Endothelial cell of umbilical vein (primary cell): Measurements from ENCODE around the gene DIS3L2. TPM values are rescaled to one million over a fixed set of nuclear protein-coding genes. Genes with fewer than 3 reads are reported as not detected.
"Not testable (repeated sequence)": the region's sequence is repeated elsewhere in the genome, so short reads cannot be mapped to it uniquely, and the experiment has no call there.

Experiments used
- BruUV-seq: library from RNA; stranded (reverse); fragments of 400-500 nt; replicated peaks from 2 replicates; lab custom pipeline; 2021; lab: Mats Ljungman, UMichigan
- CTCF ChIA-PET: fragments of 300-600, 350-600 bp; sonication (Branson Sonifier 250); formaldehyde crosslinking; loops from one replicate; lab custom pipeline; 2021; ENCODE audit warnings: antibody characterized with exemption, inconsistent platforms; lab: Charles Lee
- POLR2A ChIA-PET: fragments of 300-600, 350-600 bp; sonication (Branson Sonifier 250); formaldehyde crosslinking; loops from one replicate; lab custom pipeline; 2021; ENCODE audit warnings: antibody characterized with exemption, inconsistent platforms; lab: Charles Lee
- DNase-seq: peaks from one replicate; pipeline ENCODE4 v3.0.0-alpha.2; 2011; ENCODE audit warnings: low read depth, low spot score
- FAIRE-seq: peaks from 2 replicates; lab custom pipeline; 2011; peaks lifted over from hg19 to GRCh38; lab: Jason Lieb, UNC
- H2AFZ ChIP-seq: 2 replicates; pipeline ENCODE4 v1.6.0; 2012; ENCODE audit warnings: low read depth, low read length, control low read depth, inconsistent platforms
- H3K27ac ChIP-seq: 2 replicates; pipeline ENCODE4 v1.5.1; 2011; ENCODE audit warnings: low read depth, mild to moderate bottlenecking, control low read depth, low read length, moderate library complexity; ENCODE audit not compliant: insufficient read depth
- H3K27me3 ChIP-seq, 2 experiments: 2 replicates each; pipeline versions ENCODE4 v1.6.0 to v1.6.1; 2011; ENCODE audit warnings: low read length in 2 of 2, mixed read lengths in 1 of 2; ENCODE audit not compliant: control insufficient read depth in 2 of 2, insufficient read depth in 2 of 2
- H3K36me3 ChIP-seq, 2 experiments: 2 replicates in 1 of 2; 3 replicates in 1 of 2; pipeline ENCODE4 v1.5.1; 2011; ENCODE audit warnings: low read length in 2 of 2, mild to moderate bottlenecking in 1 of 2, moderate library complexity in 1 of 2; ENCODE audit not compliant: control insufficient read depth in 2 of 2, insufficient read depth in 2 of 2; ENCODE audit errors: extremely low read depth in 1 of 2
- H3K4me1 ChIP-seq: 3 replicates; pipeline ENCODE4 v1.5.1; 2011; ENCODE audit warnings: mild to moderate bottlenecking, low read length; ENCODE audit not compliant: control insufficient read depth, insufficient read depth; ENCODE audit errors: extremely low read depth
- H3K4me2 ChIP-seq: 2 replicates; pipeline ENCODE4 v1.6.1; 2011; ENCODE audit warnings: low read length, control low read depth, mixed read lengths; ENCODE audit not compliant: insufficient read depth
- H3K4me3 ChIP-seq, 3 experiments: fragments of 200-600 bp in 1 of 3; sonication (generic), shearing (Covaris generic) in 1 of 3; replicated peaks in 1 of 3; 2 replicates each; pipeline ENCODE4 v1.5.1; 2011 to 2016; ENCODE audit warnings: control low read depth in 3 of 3, low read length in 3 of 3, mild to moderate bottlenecking in 2 of 3, inconsistent platforms in 1 of 3, low read depth in 1 of 3, moderate library complexity in 1 of 3; ENCODE audit not compliant: insufficient read depth in 1 of 3
- H3K79me2 ChIP-seq: 2 replicates; pipeline ENCODE4 v1.6.0; 2012; ENCODE audit warnings: low read length, inconsistent platforms; ENCODE audit not compliant: control insufficient read depth, insufficient read depth
- H3K9ac ChIP-seq: replicated peaks from 2 replicates; pipeline ENCODE3; 2011; ENCODE audit warnings: low read length, control low read depth; ENCODE audit not compliant: insufficient read depth; ENCODE audit errors: extremely low read depth
- H3K9me1 ChIP-seq: replicated peaks from 3 replicates; pipeline ENCODE4 v1.6.0; 2011; ENCODE audit warnings: mild to moderate bottlenecking, low read length; ENCODE audit not compliant: control insufficient read depth, insufficient read depth; ENCODE audit errors: extremely low read depth
- H3K9me3 ChIP-seq: replicated peaks from 2 replicates; pipeline ENCODE4 v1.5.1; 2012; ENCODE audit warnings: low read length, inconsistent platforms; ENCODE audit not compliant: control insufficient read depth, insufficient read depth
- H4K20me1 ChIP-seq: replicated peaks from 2 replicates; pipeline ENCODE3; 2011; ENCODE audit warnings: mild to moderate bottlenecking, low read length; ENCODE audit not compliant: control insufficient read depth, insufficient read depth; ENCODE audit errors: extremely low read depth
- FOS ChIP-seq: IDR thresholded peaks from 2 replicates; pipeline ENCODE4 v1.6.1; 2011; ENCODE audit warnings: mild to moderate bottlenecking, low read length, moderate library complexity, borderline replicate concordance; ENCODE audit not compliant: insufficient read depth
- GATA2 ChIP-seq: IDR thresholded peaks from 2 replicates; pipeline ENCODE4 v1.7.0; 2011; ENCODE audit warnings: low read depth, mild to moderate bottlenecking, moderate library complexity, mixed read lengths, low read length; ENCODE audit not compliant: insufficient read length, insufficient read depth
- JUN ChIP-seq: IDR thresholded peaks from 2 replicates; pipeline ENCODE4 v1.6.1; 2011; ENCODE audit warnings: borderline replicate concordance, low read depth; ENCODE audit not compliant: insufficient read length, insufficient read depth
- dilution Hi-C: fragments of 300-500 bp; cut with MboI; formaldehyde crosslinking; loops from one replicate; pipeline ENCODE4 v1.15.0; 2019; ENCODE audit warnings: low sequenced_read_pairs; ENCODE audit not compliant: extremely low pct_ligation_motif_present
- intact Hi-C: fragments of 100-400 bp; cut with micrococcal nuclease; formaldehyde crosslinking; loops from one replicate; pipeline ENCODE4 v1.10.0; 2022
- polyA plus RNA-seq, 4 experiments: library from polyadenylated mRNA; depleted of rRNA in 3 of 4; stranded (reverse) in 3 of 4; unstranded in 1 of 4; fragments of >200 nt; gene quantifications; 2 replicates each; pipeline versions ENCODE4 v1.2.1 to v1.2.3, GENCODE V29; 2011 to 2012; ENCODE audit warnings: missing spikeins in 1 of 4
- total RNA-seq: library from RNA; stranded (reverse); gene quantifications from 2 replicates; pipeline ENCODE4 v1.2.3, GENCODE V29; 2021

The DIS3L2 gene
- total and polyA plus RNA-seq, 2 donors (not counting 3 experiments of a cell fraction or from before 2014, with no cell fraction given) = 14.6 to 31.2 TPM

GRCh38 chr2:232113821-232114220 lies 152.3 kb downstream of the DIS3L2 start:
- H3K27me3 ChIP-seq = no peaks in the 10 kb centered on the region
- peaks cover 4% of the 10 kb centered on the region for H3K4me1 ChIP-seq
- no peak overlapping the region for H3K9ac ChIP-seq
- TF ChIP-seq JUN (no peak), FOS (peak; percentile 22), GATA2 (peak; percentile 85)
- intact Hi-C loops (no loop called here), dilution Hi-C loops (no loop called here)
- FAIRE-seq (no peak), DNase-seq (no peak)
- H3K9me1 ChIP-seq = no peaks in the 10 kb centered on the region
- H3K9me3 ChIP-seq = no peaks in the 10 kb centered on the region
- no peaks in the 10 kb centered on the region for H3K36me3 ChIP-seq
- no peak overlapping the region for H2AFZ ChIP-seq
- H3K4me2 ChIP-seq = no peak overlapping the region
- POLR2A ChIA-PET = no interaction called here
- H3K79me2 ChIP-seq = no peaks in the 10 kb centered on the region
- H4K20me1 ChIP-seq = no peaks in the 10 kb centered on the region
- no peak overlapping the region for H3K27ac ChIP-seq
- CTCF ChIA-PET = interaction anchor here (0.8 to 1.5 kb wide), 2 partner anchors 8 to 12 kb away, joined by 3 to 5 read pairs; no protein-coding TSS in a partner anchor
- H3K4me3 ChIP-seq = no peak overlapping the region
- BruUV-seq = no TSS peak

- dilution Hi-C loops, H3K9me1 ChIP-seq, H2AFZ ChIP-seq, DNase-seq, FAIRE-seq, H4K20me1 ChIP-seq, BruUV-seq, H3K27ac ChIP-seq, H3K9me3 ChIP-seq, H3K36me3 ChIP-seq, H3K27me3 ChIP-seq, H3K4me1 ChIP-seq, H3K79me2 ChIP-seq, intact Hi-C loops, POLR2A ChIA-PET, H3K4me2 ChIP-seq, H3K9ac ChIP-seq, H3K4me3 ChIP-seq: not testable (repeated sequence)
- CTCF ChIA-PET = interaction anchor here (1.6 kb wide), 2 partner anchors 10 to 210 kb away, joined by 3 to 4 read pairs; no protein-coding TSS in a partner anchor
Measured at GRCh38 chr2:232115728-232116361, 154.3 kb downstream of the DIS3L2 start.
